Activated T-cell treated with anti-CD3 and anti-CD28 coated beads, Interleukin-2, amount 50 U/mL, for 72 hours (primary cell): ENCODE results near the gene LINGO3. TPM values are rescaled to one million over a fixed set of nuclear protein-coding genes. Genes with fewer than 3 reads are reported as not detected.

Experiments used
- ATAC-seq, 2 donors: fragments of 150-1000 bp; cut with Tn5 transposase; replicated peaks in 1 of 2; 2 replicates each; pipeline ENCODE4 v1.10.0; 2021; ENCODE audit warnings: moderate library complexity in 2 of 2, mild to moderate bottlenecking in 1 of 2
- DNase-seq, 2 donors: peaks; one replicate each; pipeline ENCODE4 v3.0.0; 2021 to 2022; ENCODE audit warnings: mixed read lengths in 1 of 2
- H3K27ac Mint-ChIP-seq: one replicate; pipeline ENCODE4 v1.8.0; 2022; ENCODE audit warnings: mild to moderate bottlenecking, moderate library complexity, mixed read lengths
- H3K27me3 Mint-ChIP-seq: one replicate; pipeline ENCODE4 v1.8.0; 2022; ENCODE audit warnings: low read depth, mixed read lengths
- H3K36me3 Mint-ChIP-seq, 2 donors: one replicate each; pipeline ENCODE4 v1.8.0; 2022; ENCODE audit warnings: mixed read lengths in 2 of 2, mild to moderate bottlenecking in 1 of 2; ENCODE audit not compliant: insufficient read depth in 2 of 2
- H3K4me1 Mint-ChIP-seq: one replicate; pipeline ENCODE4 v1.8.0; 2022; ENCODE audit warnings: low read depth, mixed read lengths
- H3K4me3 Mint-ChIP-seq, 2 donors: one replicate each; pipeline ENCODE4 v1.8.0; 2022; ENCODE audit warnings: mild to moderate bottlenecking in 2 of 2, mixed read lengths in 2 of 2, moderate library complexity in 2 of 2
- H3K9me3 Mint-ChIP-seq, 2 donors: one replicate each; pipeline ENCODE4 v1.8.0; 2022; ENCODE audit warnings: mixed read lengths in 2 of 2
- total RNA-seq, 2 donors: library from RNA; stranded (reverse); gene quantifications; one replicate each; pipeline ENCODE4 v1.2.3, GENCODE V29; 2022

The LINGO3 gene
- total RNA-seq, 2 donors from 2014 or later = not detected

DNA sequence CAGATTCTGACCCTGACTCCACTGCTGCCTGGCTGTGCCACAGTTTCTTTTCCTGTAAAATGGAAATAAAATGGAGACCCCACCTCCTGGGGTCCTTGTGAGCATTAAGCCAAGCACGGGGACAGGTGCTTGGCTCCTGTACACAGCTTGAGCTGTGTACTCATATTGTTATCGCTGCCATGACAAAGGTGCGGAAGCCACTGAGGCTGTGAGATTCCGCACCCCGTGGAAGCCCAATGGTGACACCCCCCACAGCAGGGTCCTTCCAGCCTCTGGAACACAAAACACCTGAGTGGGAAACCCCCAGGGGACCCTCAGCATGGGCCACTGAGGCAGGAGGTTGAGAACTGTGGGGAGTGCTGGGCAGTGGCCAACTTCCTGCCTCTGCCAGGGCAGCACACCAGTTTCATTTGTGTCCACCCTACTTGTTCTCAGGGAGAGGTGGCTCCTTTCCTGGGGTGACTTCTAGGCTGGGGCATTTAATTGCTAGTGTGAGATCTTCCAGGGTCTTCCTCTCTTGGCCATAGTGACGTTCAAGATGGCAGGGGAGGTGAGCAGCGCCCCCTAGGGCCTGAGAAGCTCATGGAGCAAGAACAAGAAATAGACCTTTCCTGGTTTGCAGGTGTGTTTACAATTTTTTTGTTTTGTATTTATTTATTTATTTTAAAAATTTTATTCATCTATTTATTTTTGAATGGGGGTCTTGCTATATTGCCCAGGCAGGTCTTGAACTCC is 46.3 kb downstream of the LINGO3 start:
- Mint-ChIP-seq H3K27me3 (no peaks in the 10 kb centered on the region), H3K27ac (no peak overlapping the region), H3K4me3 (no peak overlapping the region), H3K4me1 (peaks cover 41% of the 10 kb centered on the region), H3K9me3 (no peaks in the 10 kb centered on the region), H3K36me3 (no peaks in the 10 kb centered on the region)
- DNase-seq (peak; percentile 66 to 77), ATAC-seq (peak; percentile 39 to 40)

DNA sequence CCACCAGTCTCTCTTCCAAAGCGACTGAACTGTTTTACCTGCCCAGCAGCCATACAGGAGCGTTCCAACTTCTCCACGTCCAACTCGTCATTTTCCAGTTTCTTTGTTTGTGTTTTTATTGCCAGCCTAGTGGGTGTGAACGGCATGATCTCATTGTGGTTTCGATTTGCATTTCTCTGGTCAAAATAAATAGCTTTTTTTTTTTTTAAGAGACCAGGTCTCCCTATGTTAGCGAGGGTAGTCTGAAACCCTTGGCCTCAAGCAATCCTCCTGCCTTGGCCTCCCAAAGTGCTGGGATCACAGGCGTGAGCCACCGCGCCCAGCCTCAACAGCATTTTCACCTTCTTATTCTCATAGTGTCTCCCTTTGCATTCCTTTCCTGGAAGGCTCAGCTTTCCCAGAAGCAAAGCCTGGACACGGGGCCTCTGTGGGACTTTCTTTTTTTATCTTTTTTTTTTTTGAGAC is 47.6 kb downstream of the LINGO3 start:
- DNase-seq = no peak
- H3K27ac Mint-ChIP-seq = peak overlapping the region; percentile 10
- peak in 1 of 2 donors; percentile 20 for ATAC-seq

GRCh38 chr19:2259336-2259735 is 48.6 kb downstream of the LINGO3 start:
- no peaks in the 10 kb centered on the region for H3K36me3 Mint-ChIP-seq

More for the DNA sequence above, 47.6 kb downstream of the LINGO3 start:
- H3K36me3 Mint-ChIP-seq = no peaks in the 10 kb centered on the region
- H3K27me3 Mint-ChIP-seq = no peaks in the 10 kb centered on the region
- peak overlapping the region in 1 of 2 donors; percentile 47 for H3K4me3 Mint-ChIP-seq
- no peaks in the 10 kb centered on the region for H3K9me3 Mint-ChIP-seq
- H3K4me1 Mint-ChIP-seq = peaks cover 34% of the 10 kb centered on the region

More at GRCh38 chr19:2259336-2259735, 48.6 kb downstream of the LINGO3 start:
- Mint-ChIP-seq H3K4me1 (peaks cover 34% of the 10 kb centered on the region), H3K27me3 (no peaks in the 10 kb centered on the region), H3K27ac (peak overlapping the region; percentile 89), H3K9me3 (no peaks in the 10 kb centered on the region), H3K4me3 (peak overlapping the region in 1 of 2 donors; percentile 61)
- DNase-seq = no peak
- no peak for ATAC-seq

Other genes starting within 250 kb of the LINGO3 start
- 100 to 1,000 TPM; 129 to 134 TPM for gene MOB3A, start 211.8 kb downstream of the LINGO3 start, total RNA-seq
- 10 to 100 TPM; 28.5 to 36.9 TPM for gene IZUMO4, start 211.2 kb downstream of the LINGO3 start, total RNA-seq
- 100 to 1,000 TPM; 111 to 114 TPM for gene AP3D1, start 156.6 kb downstream of the LINGO3 start, total RNA-seq
- 10 to 100 TPM; 50.4 to 55.4 TPM for gene DOT1L, start 144.2 kb downstream of the LINGO3 start, total RNA-seq
- 10 to 100 TPM; 67.4 to 92.7 TPM for gene PLEKHJ1, start 71.8 kb downstream of the LINGO3 start, total RNA-seq
- 100 to 1,000 TPM; 146 to 147 TPM for gene SF3A2, start 71.3 kb downstream of the LINGO3 start, total RNA-seq
- 1 to 10 TPM; 4.6 to 10.0 TPM for gene AMH, start 58.8 kb downstream of the LINGO3 start, total RNA-seq
- 1 to 10 TPM in 1 of 2 donors, under 1 TPM in 1; 0.72 to 1.6 TPM for gene JSRP1, start 51.7 kb downstream of the LINGO3 start, total RNA-seq
- gene PEAK3, start 26.0 kb downstream of the LINGO3 start, total RNA-seq = under 1 TPM in 1 of 2 donors, not detected in 1; 0.09 TPM
- gene LSM7, start 20.4 kb upstream of the LINGO3 start, total RNA-seq = 10 to 100 TPM; 74.7 to 84.5 TPM
- 10 to 100 TPM; 52.0 to 55.3 TPM for gene SPPL2B, start 20.5 kb upstream of the LINGO3 start, total RNA-seq
- gene TMPRSS9, start 52.1 kb upstream of the LINGO3 start, total RNA-seq = under 1 TPM in 1 of 2 donors, not detected in 1; 0.19 TPM
- 10 to 100 TPM; 51.4 to 54.0 TPM for gene TIMM13, start 119.4 kb upstream of the LINGO3 start, total RNA-seq
- gene LMNB2, start 148.8 kb upstream of the LINGO3 start, total RNA-seq = 10 to 100 TPM; 72.2 to 76.8 TPM
- gene GADD45B, start 168.0 kb upstream of the LINGO3 start, total RNA-seq = 10 to 100 TPM; 84.4 to 84.5 TPM